HG03469 (cell line): Measurements from ENCODE around the gene SYT5.

Source experiments
- ATAC-seq: cut with Tn5 transposase; IDR thresholded peaks from one replicate; pipeline ENCODE4 v1.9.1; 2021; ENCODE audit warnings: mild to moderate bottlenecking, moderate library complexity, moderate number of reproducible peaks; ENCODE audit not compliant: unreplicated experiment

The SYT5 gene

DNA sequence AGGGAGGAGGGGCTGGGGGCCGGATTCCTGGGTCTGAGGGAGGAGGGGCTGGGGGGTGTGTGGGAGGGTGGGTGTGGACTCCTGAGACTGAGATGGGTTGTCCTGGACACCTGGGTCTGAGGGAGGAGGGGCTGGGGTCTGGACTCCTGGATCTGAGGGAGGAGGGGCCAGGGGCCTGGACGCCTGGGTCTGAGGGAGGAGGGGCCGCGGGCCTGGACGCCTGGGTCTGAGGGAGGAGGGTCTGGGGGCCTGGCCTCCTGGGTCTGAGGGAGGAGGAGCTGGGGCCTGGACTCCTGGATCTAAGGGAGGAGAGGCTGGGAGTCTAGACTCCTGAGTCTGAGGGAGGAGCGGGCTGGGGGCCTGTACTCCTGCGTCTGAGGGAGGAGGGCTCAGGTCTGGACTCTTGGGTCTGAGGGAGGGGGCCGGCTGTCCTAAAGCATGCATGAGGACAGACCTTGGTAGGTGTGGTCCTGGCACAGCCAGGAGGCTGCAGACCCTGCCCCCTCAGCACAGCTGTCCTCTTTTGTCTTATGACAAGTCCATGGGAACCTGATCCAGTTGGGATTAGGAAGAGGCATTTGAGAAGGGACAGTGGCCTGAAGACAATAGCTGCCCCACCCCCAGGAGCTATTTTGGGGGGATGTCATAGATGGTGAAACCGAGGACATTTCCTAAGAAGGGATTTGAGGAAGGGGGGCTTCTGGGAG is 32.4 kb downstream of the SYT5 start:
- ATAC-seq, result no peak

DNA sequence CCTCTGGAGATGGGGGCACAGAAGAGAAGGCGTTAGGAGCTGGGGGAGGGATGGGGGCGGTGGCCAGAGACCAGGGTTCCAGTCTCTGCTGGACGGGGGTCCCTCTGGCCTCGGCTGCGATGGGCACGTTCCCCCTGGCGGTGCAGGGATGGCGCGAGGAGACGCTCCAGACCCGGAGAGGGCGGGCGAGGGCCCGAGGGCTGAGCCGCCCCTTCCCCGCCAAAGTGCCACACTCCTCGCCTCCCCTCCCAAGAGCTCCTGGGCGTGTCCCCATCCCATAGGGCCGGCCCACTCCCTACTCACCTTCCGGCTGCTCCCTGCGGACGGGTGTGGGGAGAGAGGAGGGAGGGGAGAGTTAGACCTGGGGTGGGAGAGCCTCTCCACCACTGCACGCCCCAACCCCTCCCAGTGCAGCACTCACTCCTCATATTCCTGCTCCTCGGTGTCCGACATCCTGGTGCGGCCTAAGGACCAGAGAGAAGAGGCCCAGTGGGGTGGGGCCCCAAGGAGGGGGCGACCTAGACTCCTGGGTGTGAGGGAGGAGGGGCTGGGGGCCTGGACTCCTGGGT is 33.3 kb downstream of the SYT5 start:
- no peak for ATAC-seq

DNA sequence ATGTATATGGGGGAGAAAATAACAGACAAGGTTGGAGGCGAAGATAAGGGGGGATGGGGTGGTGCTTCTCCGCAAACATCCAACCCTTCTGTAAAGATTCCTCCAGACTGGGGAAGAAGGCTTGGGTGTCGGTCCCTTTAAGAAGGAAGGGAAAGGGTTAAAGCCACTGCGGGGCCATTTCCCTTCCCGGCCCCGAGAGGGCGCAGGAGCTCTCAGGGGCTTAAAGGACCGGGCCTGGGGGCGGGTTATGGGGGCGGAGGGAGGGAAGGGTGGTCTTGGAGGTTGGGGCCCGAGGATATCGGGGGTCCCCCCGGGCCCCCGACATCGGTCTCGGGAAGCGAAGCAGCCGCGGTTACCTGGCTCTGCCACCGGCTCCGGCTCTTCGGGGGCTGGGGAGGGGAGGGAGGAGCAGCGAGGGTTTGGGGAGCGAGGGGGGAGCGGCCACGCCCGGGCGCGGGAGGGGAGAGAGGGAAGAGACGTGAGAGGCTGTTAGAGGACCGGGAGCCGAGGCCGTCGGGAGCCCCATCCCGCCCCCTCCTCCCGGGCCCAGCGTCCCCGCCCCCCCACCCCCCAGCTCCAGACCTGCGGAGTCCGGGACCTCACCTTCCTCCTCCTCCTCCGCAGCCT is 33.9 kb downstream of the SYT5 start:
- ATAC-seq, result no peak

DNA sequence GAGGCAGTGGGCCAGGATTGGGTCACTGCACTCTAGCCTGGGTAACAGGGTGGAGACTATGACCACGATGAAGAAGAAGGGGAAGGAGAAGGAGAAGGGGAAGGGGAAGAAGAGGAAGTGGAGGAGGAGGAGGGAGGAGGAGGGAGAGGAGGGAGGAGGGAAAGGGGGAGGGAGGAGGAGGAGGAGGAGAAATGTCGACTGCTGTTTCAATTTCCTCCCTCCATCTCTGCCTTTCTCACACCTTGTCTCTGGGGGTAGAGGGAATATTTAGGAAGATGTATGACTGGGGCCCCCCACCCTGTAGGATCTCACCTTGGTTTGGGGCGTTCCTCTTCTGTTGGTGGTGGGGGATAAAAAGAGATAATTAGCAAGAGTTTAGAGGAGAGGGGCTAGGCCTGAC is 34.9 kb downstream of the SYT5 start:
- ATAC-seq, result no peak

DNA sequence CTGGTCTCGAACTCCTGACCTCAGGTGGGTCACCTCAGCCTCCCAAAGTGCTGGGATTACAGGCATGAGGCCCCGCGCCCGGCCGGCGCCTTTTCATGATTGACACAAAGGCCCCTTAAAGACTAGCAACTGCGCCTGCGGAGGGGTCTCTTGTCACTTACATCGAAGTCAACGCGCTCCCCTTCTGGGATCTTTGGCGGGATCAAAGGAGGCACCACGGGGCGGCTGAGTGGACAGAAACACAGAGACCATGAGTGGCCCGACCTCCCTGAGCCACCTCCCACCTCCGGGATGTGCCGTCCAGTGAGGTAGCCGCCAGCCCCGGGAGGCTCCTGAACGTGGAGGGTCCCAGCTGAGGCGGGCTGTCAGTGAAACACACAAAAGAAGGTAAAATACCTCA is 38.4 kb downstream of the SYT5 start:
- ATAC-seq, result no peak

DNA sequence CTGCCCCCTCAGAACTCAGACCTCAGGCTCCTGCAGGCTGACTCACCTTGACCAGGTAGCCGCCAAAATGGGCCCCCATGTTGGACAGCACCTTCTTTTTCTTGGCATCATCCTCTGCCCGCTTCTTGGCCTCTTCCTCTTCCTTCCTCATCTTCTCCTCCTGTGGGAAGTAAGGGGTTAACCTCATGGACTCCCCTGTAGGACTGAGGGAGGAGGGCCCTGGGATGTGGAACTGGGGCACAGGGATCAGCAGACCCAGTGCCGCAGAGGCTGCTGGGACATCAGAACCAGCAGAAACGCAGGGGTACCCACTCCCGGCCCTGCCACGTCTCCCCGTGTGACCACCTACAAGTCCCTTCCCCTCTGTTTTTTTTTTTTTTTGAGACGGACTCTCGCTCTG is 42.2 kb downstream of the SYT5 start:
- ATAC-seq, result no peak

DNA sequence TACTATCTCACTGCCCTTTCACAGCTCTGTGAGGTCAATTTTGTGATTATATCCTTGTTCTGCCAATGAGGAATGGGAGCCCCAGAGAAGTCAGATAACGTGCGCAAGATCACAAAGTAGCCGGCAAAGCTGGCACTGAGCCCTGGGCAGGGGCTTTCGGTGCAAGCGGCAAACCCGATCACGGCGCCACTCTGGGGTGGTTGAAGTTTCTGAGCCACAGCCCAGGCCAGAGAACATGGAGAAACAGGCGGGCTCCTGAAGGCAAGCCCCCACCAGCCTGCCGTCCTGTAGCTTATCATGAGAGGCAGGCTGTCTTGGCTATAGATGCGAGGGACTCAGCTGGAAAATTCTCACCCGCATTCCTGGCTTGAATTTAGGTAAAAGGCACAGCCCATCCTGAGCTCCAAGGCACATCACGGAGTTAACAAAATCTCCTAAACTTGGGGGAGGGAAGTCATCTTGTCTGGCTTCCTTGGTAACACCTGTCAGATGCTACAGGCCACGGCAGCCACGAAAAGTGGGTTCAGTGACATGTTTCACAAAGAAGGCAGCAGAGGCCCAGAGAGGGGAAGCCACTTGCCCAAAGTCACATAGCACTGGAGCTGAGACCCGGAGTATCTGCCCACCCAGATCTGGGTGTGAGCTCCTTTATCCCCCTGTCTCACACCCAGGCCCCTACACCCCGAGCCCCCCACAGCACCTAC is 43.5 kb downstream of the SYT5 start:
- ATAC-seq, result no peak

DNA sequence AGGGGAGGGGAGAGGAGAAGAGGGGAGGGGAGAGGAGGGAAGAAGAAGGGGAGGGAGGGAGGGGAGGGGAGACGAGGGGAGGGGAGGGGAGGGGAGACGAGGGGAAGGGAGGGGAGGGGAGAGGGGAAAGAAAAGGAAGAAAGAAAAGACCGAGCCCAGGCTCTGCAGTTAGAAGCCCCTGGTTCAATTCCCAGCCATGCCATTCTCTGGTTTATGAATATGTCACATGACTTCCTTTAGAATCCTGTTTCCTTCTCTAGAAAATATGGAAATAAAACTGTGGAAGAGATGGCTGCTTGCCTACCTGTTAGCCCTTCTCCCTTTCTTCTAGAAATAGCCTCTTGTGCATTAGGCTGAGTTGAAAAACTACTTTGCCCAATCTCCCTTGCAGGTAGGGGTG is 45.4 kb downstream of the SYT5 start:
- no peak for ATAC-seq

DNA sequence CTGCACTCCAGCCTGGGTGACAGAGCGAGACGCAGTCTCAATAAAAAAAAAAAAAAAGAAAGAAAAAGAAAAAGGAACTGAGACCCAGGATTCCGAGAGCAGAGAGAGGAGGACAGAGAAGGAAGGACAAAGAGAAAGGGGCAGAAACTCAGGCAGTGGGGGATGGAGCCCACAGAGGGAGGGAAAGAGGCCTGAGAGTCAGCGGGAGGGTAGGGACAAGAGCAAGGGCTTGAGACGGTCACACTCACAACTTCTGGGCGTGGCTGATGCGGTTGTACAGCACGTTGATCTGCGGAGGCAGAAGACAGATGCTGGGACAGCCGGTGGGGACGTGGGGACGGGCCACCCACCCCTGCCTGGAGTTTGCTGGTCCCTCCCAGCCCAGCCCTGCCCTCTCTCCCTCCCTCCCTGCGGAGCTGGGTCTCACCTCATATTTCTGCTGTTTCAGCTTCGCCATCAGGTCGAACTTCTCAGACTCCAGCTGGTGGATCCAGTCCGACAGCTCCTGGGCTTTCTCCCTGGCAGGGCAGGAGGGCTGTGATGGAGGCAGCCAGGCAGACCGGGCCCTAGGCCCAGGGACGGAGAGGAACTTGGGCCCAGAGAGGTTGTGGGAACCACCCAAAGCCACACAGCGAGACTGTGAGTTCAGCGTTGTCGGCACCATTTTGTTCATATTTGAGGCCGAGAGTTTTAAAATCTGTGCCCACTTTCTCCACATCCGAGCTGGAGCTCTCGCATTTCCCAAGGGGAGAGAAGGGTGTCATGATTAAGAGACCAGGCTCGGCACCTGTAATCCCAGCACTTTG is 46.2 kb downstream of the SYT5 start:
- no peak for ATAC-seq

DNA sequence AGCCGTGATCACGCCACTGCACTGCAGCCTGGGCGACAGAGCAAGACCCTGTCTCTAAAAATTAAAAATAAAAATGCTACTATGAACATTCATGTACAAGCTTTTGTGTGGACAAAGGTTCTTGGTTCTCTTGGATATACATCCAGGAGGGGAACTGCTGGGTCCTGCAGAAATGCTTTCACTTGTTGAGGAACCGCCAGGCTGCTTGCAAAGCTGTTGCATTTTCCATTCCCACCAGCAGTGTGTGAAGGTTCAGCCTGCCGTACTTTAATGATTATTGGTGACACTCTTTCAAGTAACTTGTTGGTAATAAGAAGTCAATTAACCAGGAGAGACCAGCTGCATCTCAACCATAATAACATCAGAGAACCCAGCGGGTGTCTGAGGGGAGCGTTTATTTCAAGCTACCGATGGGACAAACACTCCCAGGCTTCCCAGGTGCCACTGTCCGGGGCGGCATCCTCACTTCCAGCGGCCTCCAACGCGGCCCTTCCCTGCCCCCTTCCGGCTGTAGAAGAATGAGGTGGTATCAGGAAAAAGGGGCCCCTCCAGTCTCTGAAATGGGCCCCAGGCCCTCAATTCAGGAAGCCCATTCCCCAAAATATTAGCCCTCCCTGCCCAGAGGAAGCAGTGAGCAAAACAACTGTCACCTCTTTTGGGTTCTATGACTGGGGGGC is 47.5 kb downstream of the SYT5 start:
- no peak for ATAC-seq

DNA sequence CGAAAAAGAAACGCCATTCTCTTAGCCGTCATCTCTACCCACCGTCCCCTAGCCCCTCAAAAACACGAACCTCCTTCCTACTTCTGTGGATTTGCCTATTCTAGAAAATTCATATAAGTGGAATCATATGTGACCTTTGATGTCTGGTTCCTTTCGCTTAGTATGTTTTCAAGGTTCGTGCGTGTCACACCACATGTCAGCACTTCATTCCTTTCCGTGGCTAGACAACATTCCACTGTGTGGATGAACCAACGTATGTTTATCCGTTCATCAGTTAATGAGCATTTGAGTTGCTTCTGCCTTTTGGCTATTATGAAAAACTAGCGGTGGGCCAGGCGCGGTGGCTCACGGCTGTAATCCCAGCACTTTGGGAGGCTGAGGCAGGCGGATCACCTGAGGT is 48.7 kb downstream of the SYT5 start:
- no peak for ATAC-seq
